Transverse colon (tissue), 4 donors: Measurements from ENCODE around the gene FCRL5. TPM values are rescaled to one million over a fixed set of nuclear protein-coding genes. Genes with fewer than 3 reads are reported as not detected.

Experiments
- DNase-seq: peaks from one replicate; pipeline ENCODE4 v3.0.0-alpha.2; 2019
- H3K27ac ChIP-seq, 4 donors: fragments of 200-600 bp; sonication (generic); 2 replicates each; pipeline ENCODE4 v1.5.1; 2016 to 2018; ENCODE audit warnings: inconsistent platforms in 4 of 4
- H3K27me3 ChIP-seq: fragments of 200-600 bp; sonication (generic); 2 replicates; pipeline ENCODE4 v1.5.1; 2017; ENCODE audit warnings: inconsistent platforms
- H3K36me3 ChIP-seq, 4 donors: fragments of 200-600 bp; sonication (generic); 2 replicates each; pipeline ENCODE4 v1.5.1; 2017 to 2019; ENCODE audit warnings: inconsistent platforms in 4 of 4
- H3K4me1 ChIP-seq, 4 donors: fragments of 200-600 bp; sonication (generic); 2 replicates each; pipeline ENCODE4 v1.5.1; 2017 to 2020; ENCODE audit warnings: inconsistent platforms in 4 of 4
- H3K4me3 ChIP-seq, 4 donors: fragments of 200-600 bp; sonication (generic); 1 replicate in 1 of 4; 2 replicates in 3 of 4; pipeline versions ENCODE4 v1.5.1 to v1.6.1; 2017 to 2019; ENCODE audit warnings: inconsistent platforms in 4 of 4
- H3K9me3 ChIP-seq, 2 donors: fragments of 200-600 bp; sonication (generic); 2 replicates each; pipeline ENCODE4 v1.5.1; 2017 to 2019; ENCODE audit warnings: inconsistent platforms in 2 of 2
- EP300 ChIP-seq: sonication (generic); formaldehyde crosslinking; IDR thresholded peaks from one replicate; pipeline ENCODE4 v1.6.1; 2017; ENCODE audit warnings: antibody characterized with exemption, low read depth
- POLR2A ChIP-seq: fragments of 450-650 bp; IDR thresholded peaks from one replicate; pipeline ENCODE4 v1.6.1; 2016; ENCODE audit warnings: antibody characterized with exemption, mild to moderate bottlenecking, moderate library complexity
- POLR2AphosphoS5 ChIP-seq, 3 donors: sonication (generic); formaldehyde crosslinking; IDR thresholded peaks; one replicate each; pipeline ENCODE4 v1.6.1; 2016; ENCODE audit warnings: antibody characterized with exemption in 3 of 3
- WGBS, 2 donors: methylation state at CpG; one replicate each; pipeline ENCODE4 v1.1.5; 2018; ENCODE audit warnings: low coverage in 1 of 2; 5-methylcytosine and 5-hydroxymethylcytosine counted together
- in situ Hi-C, 4 donors: fragments of 200-750 bp; cut with MboI; loops; one replicate each; pipeline versions ENCODE4 v1.15.0 to v1.15.1; 2017; ENCODE audit warnings: low sequenced_read_pairs in 3 of 4, low pct_ligation_motif_present in 1 of 4, low pct_unique_long_range_greater_than_20kb in 1 of 4
- intact Hi-C: fragments of 100-400 bp; cut with DNase I; formaldehyde crosslinking; loops from one replicate; pipeline ENCODE4 v1.15.1; 2023; ENCODE audit warnings: low total_unique reads
- total RNA-seq, 4 donors: library from RNA; depleted of rRNA; stranded (reverse); fragments of >200 nt; gene quantifications; one replicate each; pipeline ENCODE4 v1.1.0, GENCODE V29; 2016
- TF ChIP-seq, protein P1 (sequence below), 5 experiments: fragments of 200-600 bp in 3 of 5; fragments of 450-650 bp in 2 of 5; sonication (generic) in 3 of 5; IDR thresholded peaks; 1 replicate in 2 of 5; 2 replicates in 3 of 5; pipeline ENCODE4 v1.5.1; 2016 to 2017; ENCODE audit warnings: antibody characterized with exemption in 5 of 5, inconsistent platforms in 3 of 5, mild to moderate bottlenecking in 2 of 5, moderate library complexity in 1 of 5

Gene FCRL5
- total RNA-seq, 4 donors from 2014 or later = 0.20 to 28.7 (median 1.2) TPM

GRCh38 chr1:157580179-157580827, 28.0 kb upstream of the FCRL5 start:
- H3K4me3 ChIP-seq = no peak overlapping the region
- H3K36me3 ChIP-seq = no peaks in the 10 kb centered on the region
- H3K27ac ChIP-seq = no peak overlapping the region
- TF ChIP-seq, protein P1, sequence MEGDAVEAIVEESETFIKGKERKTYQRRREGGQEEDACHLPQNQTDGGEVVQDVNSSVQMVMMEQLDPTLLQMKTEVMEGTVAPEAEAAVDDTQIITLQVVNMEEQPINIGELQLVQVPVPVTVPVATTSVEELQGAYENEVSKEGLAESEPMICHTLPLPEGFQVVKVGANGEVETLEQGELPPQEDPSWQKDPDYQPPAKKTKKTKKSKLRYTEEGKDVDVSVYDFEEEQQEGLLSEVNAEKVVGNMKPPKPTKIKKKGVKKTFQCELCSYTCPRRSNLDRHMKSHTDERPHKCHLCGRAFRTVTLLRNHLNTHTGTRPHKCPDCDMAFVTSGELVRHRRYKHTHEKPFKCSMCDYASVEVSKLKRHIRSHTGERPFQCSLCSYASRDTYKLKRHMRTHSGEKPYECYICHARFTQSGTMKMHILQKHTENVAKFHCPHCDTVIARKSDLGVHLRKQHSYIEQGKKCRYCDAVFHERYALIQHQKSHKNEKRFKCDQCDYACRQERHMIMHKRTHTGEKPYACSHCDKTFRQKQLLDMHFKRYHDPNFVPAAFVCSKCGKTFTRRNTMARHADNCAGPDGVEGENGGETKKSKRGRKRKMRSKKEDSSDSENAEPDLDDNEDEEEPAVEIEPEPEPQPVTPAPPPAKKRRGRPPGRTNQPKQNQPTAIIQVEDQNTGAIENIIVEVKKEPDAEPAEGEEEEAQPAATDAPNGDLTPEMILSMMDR (IDR thresholded peaks at IDR 0.05) = peak; percentile 58 to 69 (median 62)
- no peak for TF ChIP-seq POLR2AphosphoS5 (IDR thresholded peaks at IDR 0.05)
- intact Hi-C loops (loop anchor here (10.0 kb wide), 1 partner anchor 544 kb away; a partner anchor contains a TSS), in situ Hi-C loops (no loop called here)
- no peaks in the 10 kb centered on the region for H3K9me3 ChIP-seq
- 8 to 11% methylated on average over 4 of the region's 4 CpGs for WGBS, 2 donors
- H3K4me1 ChIP-seq = no peaks in the 10 kb centered on the region
- H3K27me3 ChIP-seq = no peaks in the 10 kb centered on the region
- peak; percentile 24 for DNase-seq

DNA sequence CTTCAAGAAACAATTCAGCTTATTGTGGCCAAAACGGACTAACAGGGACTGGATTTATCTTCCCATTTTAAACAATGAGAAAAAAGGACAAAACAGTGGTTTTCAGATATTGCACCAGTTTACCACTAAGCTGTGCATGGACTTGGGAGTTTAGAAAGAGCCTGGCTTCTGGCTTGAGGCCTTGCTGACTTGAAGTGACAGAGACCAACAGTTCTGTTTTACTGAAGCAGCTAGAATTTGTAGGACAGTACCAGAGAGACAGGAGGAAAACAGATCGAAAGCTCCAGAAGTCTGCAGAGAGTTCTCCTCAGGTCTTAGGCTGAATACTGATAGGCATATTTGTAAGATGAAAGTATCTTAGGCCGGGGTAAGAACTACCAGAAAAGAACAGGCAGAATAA, 25.1 kb upstream of the FCRL5 start:
- whole genome bisulfite sequencing, 2 donors = 86 to 88% methylated on average over 3 of the region's 3 CpGs
- in situ Hi-C loops (no loop called here), intact Hi-C loops (no loop called here)
- no peak overlapping the region for H3K4me3 ChIP-seq
- no peaks in the 10 kb centered on the region for H3K4me1 ChIP-seq
- H3K27me3 ChIP-seq = no peaks in the 10 kb centered on the region
- H3K27ac ChIP-seq = no peak overlapping the region
- no peak for DNase-seq
- H3K9me3 ChIP-seq = no peaks in the 10 kb centered on the region
- H3K36me3 ChIP-seq = no peaks in the 10 kb centered on the region
- no peak for TF ChIP-seq POLR2AphosphoS5 (IDR thresholded peaks at IDR 0.05)
- TF ChIP-seq, protein P1 (IDR thresholded peaks at IDR 0.05) = no peak
- no peak for TF ChIP-seq EP300
- no peak for TF ChIP-seq POLR2A

- Histone ChIP-seq H3K4me3 (no peak overlapping the region), H3K9me3 (no peaks in the 10 kb centered on the region), H3K27me3 (no peaks in the 10 kb centered on the region), H3K36me3 (no peaks in the 10 kb centered on the region), H3K27ac (no peak overlapping the region), H3K4me1 (no peaks in the 10 kb centered on the region)
- in situ Hi-C loops = no loop called here
- no peak for DNase-seq
- TF ChIP-seq POLR2A (no peak), POLR2AphosphoS5 (IDR thresholded peaks at IDR 0.05) (no peak), EP300 (no peak)
- TF ChIP-seq, protein P1 (IDR thresholded peaks at IDR 0.05) = no peak
- intact Hi-C loops = no loop called here
- WGBS, 2 donors = 69 to 89% methylated on average over 2 of the region's 2 CpGs
Observed at GRCh38 chr1:157575744-157576143, 23.4 kb upstream of the FCRL5 start.

DNA sequence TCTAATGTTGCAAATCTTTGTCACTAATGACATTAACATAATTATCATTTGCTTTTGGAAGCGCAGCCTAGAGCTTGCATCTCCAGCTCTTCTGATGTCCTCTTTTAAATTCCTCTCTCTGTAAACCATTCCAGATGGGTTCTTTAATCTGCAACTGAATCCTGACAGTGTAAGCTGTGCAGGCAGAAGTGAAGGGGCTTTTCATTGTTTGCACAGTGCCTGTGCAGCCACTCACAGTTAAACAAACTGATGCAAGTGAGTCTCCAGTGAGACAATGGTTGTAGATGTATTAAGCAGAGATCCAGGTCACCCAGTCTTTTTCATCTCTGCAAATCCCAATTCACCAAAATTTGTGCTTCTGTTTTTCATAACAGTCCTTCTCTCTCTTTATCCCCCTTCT, 22.5 kb upstream of the FCRL5 start:
- Histone ChIP-seq H3K27me3 (no peaks in the 10 kb centered on the region), H3K4me1 (no peaks in the 10 kb centered on the region), H3K27ac (no peak overlapping the region), H3K4me3 (no peak overlapping the region), H3K9me3 (no peaks in the 10 kb centered on the region), H3K36me3 (no peaks in the 10 kb centered on the region)
- TF ChIP-seq EP300 (no peak), POLR2AphosphoS5 (IDR thresholded peaks at IDR 0.05) (no peak), POLR2A (no peak)
- TF ChIP-seq, protein P1 (IDR thresholded peaks at IDR 0.05) = no peak
- 58 to 68% methylated on average over 1 of the region's 1 CpG for WGBS, 2 donors
- in situ Hi-C loops = no loop called here
- intact Hi-C loops = no loop called here
- DNase-seq = no peak
